Superior temporal gyrus (tissue), 1 donor: ENCODE results near the gene CILP.

Experiments
- DNase-seq: peaks from one replicate; pipeline ENCODE4 v3.0.0-alpha.2; 2016; ENCODE audit errors: extremely low spot score

The CILP gene

GRCh38 chr15:65156692-65157091, 54.6 kb downstream of the CILP start:
- DNase-seq: no peak

GRCh38 chr15:65154720-65155119, 56.6 kb downstream of the CILP start:
- DNase-seq: no peak

GRCh38 chr15:65147902-65148301, 63.4 kb downstream of the CILP start:
- no peak for DNase-seq

- no peak for DNase-seq
Observed at GRCh38 chr15:65146438-65146837, 64.8 kb downstream of the CILP start.
